Right atrium auricular region (tissue), 2 donors: ENCODE results near the gene SAPCD2. TPM values are rescaled to one million over a fixed set of nuclear protein-coding genes. Genes with fewer than 3 reads are reported as not detected.
A peak's percentile ranks its signal among the peaks of the same experiment; 100 is the strongest.

Experiments used
- DNase-seq: peaks from one replicate; pipeline ENCODE4 v3.0.0-alpha.2; 2019; ENCODE audit warnings: low spot score
- H3K27ac ChIP-seq, 2 donors: fragments of 200-600 bp; sonication (generic); 1 replicate in 1 of 2; 2 replicates in 1 of 2; pipeline ENCODE4 v1.5.1; 2016 to 2019
- H3K27me3 ChIP-seq, 2 donors: fragments of 200-600 bp; sonication (generic); one replicate each; pipeline versions ENCODE4 v1.5.1 to v1.6.0; 2017 to 2019
- H3K36me3 ChIP-seq: fragments of 200-600 bp; sonication (generic); one replicate; pipeline ENCODE4 v1.5.1; 2016
- H3K4me1 ChIP-seq, 2 donors: fragments of 200-600 bp; sonication (generic); one replicate each; pipeline versions ENCODE4 v1.5.1 to v1.6.0; 2017 to 2019
- H3K4me3 ChIP-seq, 2 donors: fragments of 200-600 bp; sonication (generic); 1 replicate in 1 of 2; 2 replicates in 1 of 2; pipeline ENCODE4 v1.5.1; 2017 to 2019; ENCODE audit warnings: mild to moderate bottlenecking in 1 of 2, moderate library complexity in 1 of 2
- H3K9me3 ChIP-seq, 2 donors: fragments of 200-600 bp; sonication (generic); one replicate each; pipeline ENCODE4 v1.5.1; 2019
- CTCF ChIP-seq, 2 donors: fragments of 200-600 bp; sonication (generic); IDR thresholded peaks; one replicate each; pipeline ENCODE4 v1.5.1; 2019; ENCODE audit warnings: antibody characterized with exemption in 2 of 2
- total RNA-seq, 2 donors: library from RNA; depleted of rRNA; stranded (reverse); fragments of >200 nt; gene quantifications; one replicate each; pipeline ENCODE4 v1.1.0, GENCODE V29; 2016

The SAPCD2 gene
- total RNA-seq, 2 donors from 2014 or later: 0.12 to 0.63 TPM

- no peak for DNase-seq
- peaks cover 61% of the 10 kb centered on the region for H3K36me3 ChIP-seq
- H3K4me1 ChIP-seq: no peaks in the 10 kb centered on the region
- H3K9me3 ChIP-seq: no peaks in the 10 kb centered on the region
- H3K27ac ChIP-seq: no peak overlapping the region
- TF ChIP-seq CTCF (IDR thresholded peaks at IDR 0.05): no peak
- H3K27me3 ChIP-seq: no peaks in the 10 kb centered on the region
- no peak overlapping the region for H3K4me3 ChIP-seq
Observed at GRCh38 chr9:137097761-137098462, 27.6 kb upstream of the SAPCD2 start.

- Histone ChIP-seq H3K4me3 (no peak overlapping the region), H3K27ac (no peak overlapping the region)
Observed at GRCh38 chr9:137096785-137097546, 26.6 kb upstream of the SAPCD2 start.

GRCh38 chr9:137095664-137096517, 25.5 kb upstream of the SAPCD2 start:
- Histone ChIP-seq H3K9me3 (no peaks in the 10 kb centered on the region), H3K36me3 (peaks cover 52% of the 10 kb centered on the region), H3K27me3 (no peaks in the 10 kb centered on the region), H3K4me1 (no peaks in the 10 kb centered on the region), H3K4me3 (no peak overlapping the region), H3K27ac (no peak overlapping the region)
- TF ChIP-seq CTCF (IDR thresholded peaks at IDR 0.05): peak in 1 of 2 donors; percentile 17
- no peak for DNase-seq

More at GRCh38 chr9:137096785-137097546, 26.6 kb upstream of the SAPCD2 start:
- Histone ChIP-seq H3K4me1 (no peaks in the 10 kb centered on the region), H3K9me3 (no peaks in the 10 kb centered on the region), H3K36me3 (peaks cover 62% of the 10 kb centered on the region), H3K27me3 (no peaks in the 10 kb centered on the region)
- TF ChIP-seq CTCF (IDR thresholded peaks at IDR 0.05): no peak
- no peak for DNase-seq

- Histone ChIP-seq H3K4me1 (peaks cover 0 to 25% of the 10 kb centered on the region in 2 donors), H3K4me3 (no peak overlapping the region), H3K9me3 (no peaks in the 10 kb centered on the region), H3K27me3 (no peaks in the 10 kb centered on the region), H3K36me3 (peaks cover 17% of the 10 kb centered on the region), H3K27ac (no peak overlapping the region)
- TF ChIP-seq CTCF (IDR thresholded peaks at IDR 0.05): no peak
- no peak for DNase-seq
Observed at GRCh38 chr9:137089232-137089947, 19.0 kb upstream of the SAPCD2 start.

- Histone ChIP-seq H3K27me3 (no peaks in the 10 kb centered on the region), H3K9me3 (no peaks in the 10 kb centered on the region), H3K4me3 (no peak overlapping the region), H3K27ac (no peak overlapping the region), H3K36me3 (peaks cover 19% of the 10 kb centered on the region), H3K4me1 (peaks cover 0 to 34% of the 10 kb centered on the region in 2 donors)
- no peak for TF ChIP-seq CTCF (IDR thresholded peaks at IDR 0.05)
- DNase-seq: no peak
Observed at GRCh38 chr9:137088121-137088520, 17.8 kb upstream of the SAPCD2 start.
